Measurements from ENCODE around the gene HAO2.

- TF ChIP-seq CTCF (IDR thresholded peaks at IDR 0.05): no peak
- no peak for TF ChIP-seq POLR2A (IDR thresholded peaks at IDR 0.05)
Observed at GRCh38 chr1:119348941-119349340, 19.6 kb upstream of the HAO2 start.

Measured in ovary (tissue), 3 donors.